Measurements from ENCODE around the gene ATF6B. TPM values are rescaled to one million over a fixed set of nuclear protein-coding genes. Genes with fewer than 3 reads are reported as not detected.

Gene ATF6B
- total and polyA plus RNA-seq, 2 of the 13 experiments (the other 11 are each of a cell fraction or from before 2014, with no cell fraction given) = 18.1 to 44.0 TPM

DNA sequence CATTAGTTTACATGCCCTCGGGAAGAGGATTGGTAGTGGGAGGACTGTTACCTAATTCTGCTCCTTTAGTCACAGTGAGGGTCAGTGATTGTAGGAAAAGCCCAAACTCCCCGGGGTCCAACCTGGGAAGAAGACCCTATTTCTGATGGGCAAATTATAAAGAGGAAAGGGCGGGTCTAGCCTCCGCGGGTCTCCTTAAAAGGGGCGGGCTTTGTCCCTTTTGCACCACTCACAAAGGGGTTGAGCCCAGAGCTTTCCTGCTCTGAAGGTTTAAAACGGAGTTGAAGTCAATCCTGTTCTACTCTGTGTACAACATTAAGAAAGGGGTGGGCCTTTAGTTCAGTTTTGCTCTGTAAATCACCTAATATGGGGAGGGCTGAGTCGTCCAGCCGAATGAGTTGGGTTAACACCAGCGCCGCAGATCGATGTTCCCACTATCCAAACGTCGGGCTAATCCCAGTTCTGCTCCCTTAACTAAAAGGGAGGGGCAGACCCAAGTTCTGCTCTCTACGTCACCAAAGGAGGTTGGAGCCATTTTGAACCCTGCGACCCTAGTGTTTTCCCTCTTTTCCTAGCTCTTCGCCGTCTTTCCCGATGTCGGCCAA is 49.2 kb upstream of the ATF6B start (continued):
- TF ChIP-seq HNF1B (CRISPR knock-in tag; IDR thresholded peaks at IDR 0.05) = peak; percentile 46
- TF ChIP-seq NFIB (CRISPR knock-in tag; IDR thresholded peaks at IDR 0.05; ENCODE audit: borderline replicate concordance) = no peak
- TF ChIP-seq ZNF557 (CRISPR knock-in tag; IDR thresholded peaks at IDR 0.05) = no peak
- TF ChIP-seq ZNF605 (CRISPR knock-in tag; IDR thresholded peaks at IDR 0.05) = peak; percentile 67; the same call in 1 of the 2 replicates
- no peak for TF ChIP-seq ZFP90 (CRISPR knock-in tag; IDR thresholded peaks at IDR 0.05; ENCODE audit: borderline replicate concordance)
- peak; percentile 29 for TF ChIP-seq ZGPAT (CRISPR knock-in tag; IDR thresholded peaks at IDR 0.05)
- no peak for TF ChIP-seq PAF1 (CRISPR knock-in tag; IDR thresholded peaks at IDR 0.05)
- no peak; the same call in 1 of the 2 replicates for TF ChIP-seq ZNF280B (CRISPR knock-in tag; IDR thresholded peaks at IDR 0.05; ENCODE audit: borderline replicate concordance)
- TF ChIP-seq FOXA3 (CRISPR knock-in tag; IDR thresholded peaks at IDR 0.05) = peak; percentile 4; the same call in 1 of the 2 replicates
- peak; percentile 30; the same call in 1 of the 2 replicates for TF ChIP-seq RXRB (CRISPR knock-in tag; IDR thresholded peaks at IDR 0.05; ENCODE audit: borderline replicate concordance)
- TF ChIP-seq IRF2 (CRISPR knock-in tag; IDR thresholded peaks at IDR 0.05) = 0 out of 2 replicates have a peak, but pooled peaks have one; percentile 4
- TF ChIP-seq ZBTB8A (CRISPR knock-in tag; IDR thresholded peaks at IDR 0.05; ENCODE audit: borderline replicate concordance, low read depth) = 0 out of 2 replicates have a peak, but pooled peaks have one; percentile 70
- TF ChIP-seq, protein P1, sequence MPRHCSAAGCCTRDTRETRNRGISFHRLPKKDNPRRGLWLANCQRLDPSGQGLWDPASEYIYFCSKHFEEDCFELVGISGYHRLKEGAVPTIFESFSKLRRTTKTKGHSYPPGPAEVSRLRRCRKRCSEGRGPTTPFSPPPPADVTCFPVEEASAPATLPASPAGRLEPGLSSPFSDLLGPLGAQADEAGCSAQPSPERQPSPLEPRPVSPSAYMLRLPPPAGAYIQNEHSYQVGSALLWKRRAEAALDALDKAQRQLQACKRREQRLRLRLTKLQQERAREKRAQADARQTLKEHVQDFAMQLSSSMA (CRISPR knock-in tag; IDR thresholded peaks at IDR 0.05) = no peak
- TF ChIP-seq SMAD1 (CRISPR knock-in tag; IDR thresholded peaks at IDR 0.05; ENCODE audit: borderline replicate concordance, low read depth) = peak; percentile 35; the same call in 1 of the 2 replicates
- TF ChIP-seq ZNF556 (CRISPR knock-in tag; IDR thresholded peaks at IDR 0.05; ENCODE audit: borderline replicate concordance) = peak; percentile 64; the same call in 1 of the 2 replicates
- no peak for TF ChIP-seq NKX3-1 (CRISPR knock-in tag; IDR thresholded peaks at IDR 0.05)
- no peak for TF ChIP-seq ZNF749 (CRISPR knock-in tag; IDR thresholded peaks at IDR 0.05; ENCODE audit: borderline replicate concordance)
- TF ChIP-seq SETDB1 (CRISPR knock-in tag; IDR thresholded peaks at IDR 0.05; ENCODE audit: borderline replicate concordance) = no peak
- no peak for TF ChIP-seq ZNF703 (CRISPR knock-in tag; IDR thresholded peaks at IDR 0.05; ENCODE audit: borderline replicate concordance)
- no peak for TF ChIP-seq HNF4A (CRISPR knock-in tag; IDR thresholded peaks at IDR 0.05)
- peak; percentile 79 for TF ChIP-seq TFDP2 (CRISPR knock-in tag; IDR thresholded peaks at IDR 0.05)
- TF ChIP-seq ZNF562 (CRISPR knock-in tag; IDR thresholded peaks at IDR 0.05; ENCODE audit: borderline replicate concordance) = no peak
- no peak for TF ChIP-seq RBM39 (IDR thresholded peaks at IDR 0.05; ENCODE audit: low read depth, low read length, poor library complexity, severe bottlenecking)

Data from HepG2 (cell line).